GM12878 (cell line): ENCODE data around the gene R3HDM2. TPM values are rescaled to one million over a fixed set of nuclear protein-coding genes. Genes with fewer than 3 reads are reported as not detected.

Experiments
- ATAC-seq: fragments of 200-7000 bp; cut with Tn5 transposase; 3 replicates; pipeline ENCODE4 v1.9.1; 2020; ENCODE audit warnings: mild to moderate bottlenecking, moderate library complexity
- BruUV-seq: library from RNA; stranded (reverse); fragments of 400-500 nt; replicated peaks from 2 replicates; lab custom pipeline; 2021; lab: Mats Ljungman, UMichigan
- CTCF ChIA-PET: fragments of 300-600 bp; sonication (Branson Sonifier 250); formaldehyde crosslinking; extraction: SDS; loops from one replicate; lab custom pipeline; 2021; ENCODE audit warnings: inconsistent platforms; lab: Yijun Ruan, JAX
- POLR2A ChIA-PET: fragments of 350-600 bp; formaldehyde crosslinking; extraction: SDS; loops from one replicate; lab custom pipeline; 2021; ENCODE audit warnings: inconsistent platforms; lab: Charles Lee
- RAD21 ChIA-PET: fragments of 300-600 bp; sonication (Branson Sonifier 250); formaldehyde crosslinking; loops from one replicate; lab custom pipeline; 2023; ENCODE audit warnings: antibody characterized with exemption; ENCODE audit not compliant: unreplicated experiment; lab: Charles Lee
- SMC1A ChIA-PET: fragments of 300-600 bp; sonication (Branson Sonifier 250); formaldehyde crosslinking; loops from one replicate; lab custom pipeline; 2023; ENCODE audit not compliant: unreplicated experiment, uncharacterized antibody; lab: Charles Lee
- DNase-seq: peaks from one replicate; pipeline ENCODE4 v3.0.0-alpha.2; 2011; ENCODE audit warnings: low read depth, low spot score
- FAIRE-seq: peaks from 3 replicates; lab custom pipeline; 2011; peaks lifted over from hg19 to GRCh38; lab: Jason Lieb, UNC
- H2AFZ ChIP-seq: 2 replicates; pipeline ENCODE4 v1.6.0; 2011; ENCODE audit warnings: low read depth, low read length, control low read depth; ENCODE audit not compliant: control insufficient read depth
- H3K27ac ChIP-seq: 2 replicates; pipeline ENCODE4 v1.5.1; 2011; ENCODE audit warnings: control low read depth; ENCODE audit not compliant: control insufficient read depth, insufficient read depth
- H3K27me3 ChIP-seq, 2 experiments: replicated peaks in 1 of 2; 2 replicates each; pipeline versions ENCODE4 v1.6.0 to v1.6.1; 2011; ENCODE audit warnings: low read length in 1 of 2; ENCODE audit not compliant: control insufficient read depth in 2 of 2, insufficient read depth in 2 of 2
- H3K36me3 ChIP-seq, 2 experiments: 2 replicates each; pipeline ENCODE4 v1.5.1; 2011; ENCODE audit warnings: low read length in 1 of 2; ENCODE audit not compliant: control insufficient read depth in 2 of 2, insufficient read depth in 2 of 2
- H3K4me1 ChIP-seq: 2 replicates; pipeline ENCODE4 v1.6.1; 2011; ENCODE audit warnings: mild to moderate bottlenecking, low read length, moderate library complexity, mixed read lengths; ENCODE audit not compliant: control insufficient read depth, insufficient read depth
- H3K4me2 ChIP-seq: 2 replicates; pipeline ENCODE4 v1.6.0; 2011; ENCODE audit warnings: control low read depth; ENCODE audit not compliant: control insufficient read depth, insufficient read depth
- H3K4me3 ChIP-seq: fragments of 200-600 bp; sonication (generic); 2 replicates; pipeline ENCODE4 v1.5.1; 2016
- H3K79me2 ChIP-seq: 2 replicates; pipeline ENCODE4 v1.6.0; 2011; ENCODE audit warnings: low read length; ENCODE audit not compliant: control insufficient read depth, insufficient read depth
- H3K9ac ChIP-seq: 2 replicates; pipeline ENCODE4 v1.8.0; 2011; ENCODE audit warnings: low read length, control low read depth, mixed read lengths; ENCODE audit not compliant: control insufficient read depth, insufficient read depth
- H3K9me3 ChIP-seq: replicated peaks from 3 replicates; pipeline ENCODE4 v1.5.1; 2011; ENCODE audit warnings: mild to moderate bottlenecking, low read length; ENCODE audit not compliant: control insufficient read depth, insufficient read depth
- H4K20me1 ChIP-seq: 2 replicates; pipeline ENCODE4 v1.6.0; 2011; ENCODE audit not compliant: control insufficient read depth, insufficient read depth
- ATF7 ChIP-seq: fragments of 450-650 bp; IDR thresholded peaks from 2 replicates; pipeline ENCODE4 v1.6.1; 2016; ENCODE audit warnings: low read depth, mild to moderate bottlenecking
- BCL3 ChIP-seq: IDR thresholded peaks from 2 replicates; pipeline ENCODE4 v1.6.1; 2011; ENCODE audit warnings: borderline replicate concordance, low read depth, mild to moderate bottlenecking, moderate library complexity, low read length; ENCODE audit not compliant: insufficient read depth, poor library complexity, severe bottlenecking
- CREM ChIP-seq: IDR thresholded peaks from 2 replicates; pipeline ENCODE4 v1.6.1; 2014; ENCODE audit warnings: antibody characterized with exemption, low read depth
- GATAD2B ChIP-seq: fragments of 450-650 bp; conservative IDR thresholded peaks from 2 replicates; pipeline ENCODE4 v1.6.1; 2017; ENCODE audit warnings: low read depth, mild to moderate bottlenecking, moderate library complexity
- HCFC1 ChIP-seq: fragments of 150-350 bp; IDR thresholded peaks from 2 replicates; pipeline ENCODE4 v1.6.1; 2014; ENCODE audit warnings: low read length
- MLLT1 ChIP-seq: fragments of 450-650 bp; IDR thresholded peaks from 2 replicates; pipeline ENCODE4 v1.6.1; 2016; ENCODE audit warnings: mild to moderate bottlenecking
- NFYB ChIP-seq: IDR thresholded peaks from 2 replicates; pipeline ENCODE4 v1.6.1; 2011; ENCODE audit warnings: low read depth, mild to moderate bottlenecking, low read length, improper control_type of control experiment, moderate library complexity; ENCODE audit not compliant: insufficient read depth
- PAX8 ChIP-seq: fragments of 450-650 bp; IDR thresholded peaks from 2 replicates; pipeline ENCODE4 v1.6.1; 2017; ENCODE audit warnings: mild to moderate bottlenecking, moderate library complexity
- PBX3 ChIP-seq: IDR thresholded peaks from 2 replicates; pipeline ENCODE4 v1.6.1; 2011; ENCODE audit warnings: mild to moderate bottlenecking, low read depth, low read length, moderate library complexity; ENCODE audit not compliant: insufficient replicate concordance
- POLR2AphosphoS5 ChIP-seq: IDR thresholded peaks from 2 replicates; pipeline ENCODE4 v1.6.1; 2011; ENCODE audit warnings: mild to moderate bottlenecking, low read length, inconsistent platforms
- RB1 ChIP-seq: fragments of 450-650 bp; formaldehyde crosslinking; IDR thresholded peaks from 2 replicates; pipeline ENCODE4 v1.6.1; 2017; ENCODE audit warnings: mild to moderate bottlenecking, borderline replicate concordance
- REST ChIP-seq: IDR thresholded peaks from 2 replicates; pipeline ENCODE4 v1.6.1; 2012; ENCODE audit warnings: mild to moderate bottlenecking, low read depth, low read length
- ZBTB4 ChIP-seq: fragments of 450-650 bp; formaldehyde crosslinking; IDR thresholded peaks from 2 replicates; pipeline ENCODE4 v1.4.0; 2022; ENCODE audit warnings: mild to moderate bottlenecking, moderate library complexity
- WGBS: methylation state at CpG from one replicate; pipeline ENCODE4 v1.1.6; 2016; ENCODE audit warnings: low lambda C conversion rate; ENCODE audit not compliant: insufficient replicate concordance, insufficient coverage; ENCODE audit errors: missing lambda C conversion rate; 5-methylcytosine and 5-hydroxymethylcytosine counted together
- in situ Hi-C: fragments of 300-500 bp; cut with MboI; formaldehyde crosslinking; loops from 9 replicates; pipeline ENCODE4 v1.14.3; 2018; ENCODE audit warnings: mixed read lengths
- intact Hi-C: fragments of 100-400 bp; cut with micrococcal nuclease; formaldehyde crosslinking; loops from one replicate; pipeline ENCODE4 v1.14.2; 2022; ENCODE audit not compliant: unreplicated experiment
- polyA plus RNA-seq, 11 experiments: library from polyadenylated mRNA; depleted of rRNA in 4 of 11; unstranded in 6 of 11; stranded (reverse) in 5 of 11; fragments of >200 nt; fragmentation: Nextera tagmentation in 4 of 11; fragmentation: Illumina TruSeq in 1 of 11; extraction: Ambion mirVana in 4 of 11; extraction: Trizol in 1 of 11; gene quantifications; 1 replicate in 1 of 11; 2 replicates in 10 of 11; pipeline versions ENCODE4 v1.2.1 to v1.2.3, GENCODE V29; 2011 to 2016; ENCODE audit warnings: inconsistent platforms in 2 of 11, missing spikeins in 2 of 11, low read depth in 1 of 11
- total RNA-seq, 4 experiments: library from RNA; depleted of rRNA in 3 of 4; stranded (reverse); fragments of >200 nt in 3 of 4; fragmentation: Illumina TruSeq in 1 of 4; extraction: Trizol in 1 of 4; gene quantifications; 2 replicates each; pipeline versions ENCODE4 v1.2.1 to v1.2.3, GENCODE V29; 2013 to 2021

R3HDM2 gene
- total and polyA plus RNA-seq, 10 of the 15 experiments (the other 5 are each of a cell fraction or from before 2014, with no cell fraction given), result 4.6 to 26.1 (median 11.2) TPM

GRCh38 chr12:57384478-57384877 lies 46.4 kb downstream of the R3HDM2 start:
- 100% methylated on average over 1 of the region's 1 CpG for WGBS
- ATAC-seq (no peak), DNase-seq (no peak), FAIRE-seq (no peak)
- Histone ChIP-seq H3K4me2 (no peak overlapping the region), H3K36me3 (no peaks in the 10 kb centered on the region; a peak in 1 of 4 replicates), H3K79me2 (no peaks in the 10 kb centered on the region), H2AFZ (no peak overlapping the region), H3K27me3 (no peaks in the 10 kb centered on the region), H3K9ac (no peak overlapping the region), H3K27ac (no peak overlapping the region), H4K20me1 (no peaks in the 10 kb centered on the region), H3K4me3 (no peak overlapping the region), H3K9me3 (no peaks in the 10 kb centered on the region), H3K4me1 (peaks cover 8% of the 10 kb centered on the region)
- RAD21 ChIA-PET, result interaction anchor here (1.4 kb wide), 1 partner anchor 17 kb away, joined by 4 read pairs; no protein-coding TSS in a partner anchor
- in situ Hi-C loops (no loop called here), intact Hi-C loops (no loop called here)
- SMC1A ChIA-PET, result interaction anchor here (1.0 kb wide), 1 partner anchor 13 kb away, joined by 3 read pairs; no protein-coding TSS in a partner anchor
- BruUV-seq, result no TSS peak
- CTCF ChIA-PET, result interaction anchor here (1.4 to 2.2 kb wide), 3 partner anchors 16 to 70 kb away, joined by 3 to 9 read pairs (median 4); partner anchors contain the start of gene INHBE
- POLR2A ChIA-PET, result interaction anchor here (0.7 to 1.6 kb wide), 2 partner anchors 40 to 43 kb away, joined by 3 read pairs; no protein-coding TSS in a partner anchor
- TF ChIP-seq REST, result no peak
- no peak for TF ChIP-seq NFYB
- TF ChIP-seq PBX3, result no peak
- TF ChIP-seq GATAD2B, result no peak
- TF ChIP-seq PAX8, result no peak
- TF ChIP-seq RB1, result no peak
- no peak for TF ChIP-seq CREM
- TF ChIP-seq BCL3, result no peak
- TF ChIP-seq HCFC1, result no peak
- TF ChIP-seq ATF7, result no peak
- no peak for TF ChIP-seq MLLT1
- no peak for TF ChIP-seq POLR2AphosphoS5
- no peak for TF ChIP-seq ZBTB4 (CRISPR knock-in tag)
